AG09309 (cell line): ENCODE measurements around the gene LRRIQ3.

Source experiments
- DNase-seq: peaks from one replicate; pipeline ENCODE4 v3.0.0-alpha.2; 2010; ENCODE audit warnings: low read depth
- H3K4me3 ChIP-seq: 2 replicates; pipeline ENCODE4 v1.5.1; 2011; ENCODE audit warnings: mild to moderate bottlenecking, low read depth, low read length, moderate library complexity; ENCODE audit not compliant: control insufficient read depth
- CTCF ChIP-seq: IDR thresholded peaks from 2 replicates; pipeline ENCODE4 v1.5.1; 2011; ENCODE audit warnings: mild to moderate bottlenecking, low read depth, low read length, inconsistent platforms; ENCODE audit not compliant: insufficient read depth, control insufficient read depth; ENCODE audit errors: missing control alignments

LRRIQ3 gene

DNA sequence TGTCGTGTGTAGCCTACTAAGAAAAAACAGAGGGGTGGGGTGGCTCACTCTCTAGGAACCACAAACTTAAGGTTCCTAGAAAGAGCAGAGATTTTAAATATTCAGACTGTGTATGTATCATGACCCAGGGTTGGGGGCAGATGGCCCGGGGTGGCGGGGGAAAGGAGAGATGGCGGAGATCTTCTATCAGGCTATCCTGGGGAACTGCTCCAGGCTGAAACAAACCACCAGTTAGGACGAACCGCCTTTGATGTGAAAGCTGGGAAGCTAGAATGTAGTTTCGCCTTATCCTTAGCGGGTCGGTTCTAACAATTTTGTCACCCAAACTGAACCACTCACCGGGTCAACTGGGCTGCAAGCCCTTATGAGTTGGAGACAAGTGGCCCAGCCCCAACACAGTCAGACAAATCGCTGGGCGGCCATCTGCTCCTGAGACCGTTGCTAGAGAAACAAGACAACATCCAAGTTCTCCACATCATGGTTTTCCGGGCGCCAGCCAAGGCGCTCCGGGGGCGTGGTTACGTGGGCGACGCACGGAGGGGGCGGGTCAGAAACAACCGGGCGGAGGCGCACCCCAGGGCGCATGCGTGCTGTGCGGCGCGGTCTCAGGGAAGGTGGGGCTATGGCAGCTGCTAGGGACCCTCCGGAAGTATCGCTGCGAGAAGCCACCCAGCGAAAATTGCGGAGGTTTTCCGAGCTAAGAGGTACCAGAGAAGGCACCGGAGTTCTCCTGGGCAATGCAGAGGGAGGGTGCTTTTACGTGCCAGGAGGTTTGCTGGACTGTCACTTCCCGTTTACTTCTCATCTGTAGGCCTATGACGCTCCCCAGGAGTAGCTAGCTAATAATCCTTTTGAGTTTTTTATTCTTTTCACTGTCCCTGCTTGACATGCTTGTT is at the start of gene LRRIQ3, which contains the start of gene FPGT:
TSS of gene LRRIQ3 (minus strand) at position 520 of the 896 bp plus-strand sequence. CDS start 14,492 bp downstream, outside the sequence.
TSS of gene FPGT (plus strand) at position 586 of the 896 bp plus-strand sequence. CDS start at position 623, 37 bp downstream.
- peak; percentile 72 for DNase-seq
- TF ChIP-seq CTCF, result no peak
- H3K4me3 ChIP-seq, result peak within 1 kb of the TSS; percentile 74

- no peak for DNase-seq
- TF ChIP-seq CTCF, result no peak
Observed at GRCh38 chr1:74246315-74246714, 48.3 kb upstream of the LRRIQ3 start.

GRCh38 chr1:74245168-74245772 is 47.3 kb upstream of the LRRIQ3 start:
- no peak for DNase-seq
- H3K4me3 ChIP-seq, result no peak overlapping the region
- no peak for TF ChIP-seq CTCF

More at GRCh38 chr1:74246315-74246714, 48.3 kb upstream of the LRRIQ3 start:
- no peak overlapping the region for H3K4me3 ChIP-seq

DNA sequence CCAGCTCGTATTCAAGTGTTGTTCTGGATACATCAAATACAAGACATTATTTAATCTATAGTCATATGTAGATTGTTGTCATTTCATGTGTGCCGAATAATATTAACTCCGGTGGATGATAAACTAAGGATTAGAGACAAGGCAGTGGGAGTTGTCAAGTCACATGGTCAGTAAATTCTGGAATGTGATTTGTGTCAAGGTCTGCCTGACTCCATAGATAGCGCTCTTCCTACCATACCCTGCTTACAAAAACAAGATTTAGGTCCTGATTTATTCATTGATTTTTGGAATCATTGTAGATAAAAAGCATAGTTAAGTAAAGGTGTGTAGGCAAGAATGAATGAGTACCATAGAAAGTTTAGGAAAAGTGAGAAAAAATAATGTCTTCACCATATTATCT is 39.8 kb upstream of the LRRIQ3 start:
- TF ChIP-seq CTCF, result no peak
- no peak for DNase-seq
- H3K4me3 ChIP-seq, result no peak overlapping the region

DNA sequence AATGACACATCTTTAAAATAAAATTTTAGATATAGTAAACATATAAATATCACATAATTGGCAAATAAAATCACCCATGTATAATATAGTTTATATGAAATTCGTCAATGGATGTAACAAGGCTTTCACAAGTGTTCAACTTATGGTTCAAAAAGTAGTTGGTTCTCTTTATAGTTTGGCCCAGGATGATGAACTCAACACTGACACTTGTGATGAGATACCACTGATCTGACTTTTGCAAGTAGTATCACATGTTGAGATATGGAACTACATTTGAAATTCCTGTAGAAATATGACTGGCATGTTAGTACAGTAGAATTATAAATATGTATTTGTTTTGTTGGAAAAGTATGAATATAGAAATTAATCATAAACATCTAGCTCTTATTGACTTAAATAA is 39.1 kb upstream of the LRRIQ3 start:
- no peak for DNase-seq
- TF ChIP-seq CTCF, result no peak
- H3K4me3 ChIP-seq, result no peak overlapping the region

DNA sequence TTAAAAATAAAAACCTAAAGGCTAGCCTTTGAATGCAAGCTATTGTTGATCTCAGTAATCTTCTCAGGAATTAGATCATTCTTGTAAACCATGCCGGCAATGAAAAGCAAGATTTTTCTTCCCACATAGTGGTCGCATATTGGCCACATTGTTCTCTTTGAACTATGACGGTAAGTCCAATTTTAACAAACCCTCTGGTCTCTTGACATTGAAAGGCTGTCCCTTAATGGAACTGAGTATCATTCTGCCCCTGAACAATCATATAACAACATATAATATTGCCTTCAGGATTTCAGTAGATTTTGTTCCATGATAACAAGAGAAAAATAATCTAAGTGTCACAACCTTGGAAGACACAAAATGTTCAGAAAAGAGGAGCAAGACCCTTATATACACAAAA is 38.5 kb upstream of the LRRIQ3 start:
- no peak for DNase-seq
- no peak for TF ChIP-seq CTCF
- no peak overlapping the region for H3K4me3 ChIP-seq
